Mucosa of rectum (tissue), 2 donors: Measurements from ENCODE around the gene TTC27.

Experiments used
- H3K27ac ChIP-seq, 2 donors: one replicate each; pipeline ENCODE4 v1.7.0; 2013; ENCODE audit warnings: inconsistent platforms in 2 of 2, low read depth in 2 of 2, low read length in 2 of 2
- H3K27me3 ChIP-seq, 2 donors: one replicate each; pipeline ENCODE4 v1.7.0; 2013; ENCODE audit warnings: low read length in 2 of 2; ENCODE audit not compliant: control insufficient read depth in 2 of 2, insufficient read depth in 2 of 2
- H3K36me3 ChIP-seq, 2 donors: one replicate each; pipeline ENCODE4 v1.7.0; 2013; ENCODE audit warnings: low read length in 2 of 2; ENCODE audit not compliant: control insufficient read depth in 2 of 2, insufficient read depth in 2 of 2
- H3K4me1 ChIP-seq, 2 donors: one replicate each; pipeline ENCODE4 v1.7.0; 2013; ENCODE audit warnings: low read length in 2 of 2, mild to moderate bottlenecking in 1 of 2; ENCODE audit not compliant: control insufficient read depth in 2 of 2, insufficient read depth in 2 of 2
- H3K4me3 ChIP-seq, 2 donors: one replicate each; pipeline ENCODE4 v1.7.0; 2013; ENCODE audit warnings: low read length in 2 of 2
- H3K9ac ChIP-seq, 2 donors: one replicate each; pipeline ENCODE4 v1.7.0; 2013; ENCODE audit warnings: low read length in 2 of 2, low read depth in 1 of 2, mild to moderate bottlenecking in 1 of 2
- H3K9me3 ChIP-seq, 2 donors: one replicate each; pipeline ENCODE4 v1.7.0; 2013; ENCODE audit warnings: low read length in 2 of 2; ENCODE audit not compliant: control insufficient read depth in 2 of 2
- donor health status: healthy.
- donor health status: Normal muscosa, but diverticular disease.

TTC27 gene

GRCh38 chr2:32787207-32787606, 159.4 kb downstream of the TTC27 start:
- H3K4me3 ChIP-seq: no peak overlapping the region
- H3K9me3 ChIP-seq: no peaks in the 10 kb centered on the region
- H3K4me1 ChIP-seq: no peaks in the 10 kb centered on the region
- H3K27ac ChIP-seq: no peak overlapping the region
- no peaks in the 10 kb centered on the region for H3K27me3 ChIP-seq
- no peak overlapping the region for H3K9ac ChIP-seq
- H3K36me3 ChIP-seq: peaks cover 0 to 4% of the 10 kb centered on the region in 2 donors

- peaks cover 0 to 4% of the 10 kb centered on the region in 2 donors for H3K36me3 ChIP-seq
- H3K27me3 ChIP-seq: no peaks in the 10 kb centered on the region
- no peak overlapping the region for H3K9ac ChIP-seq
- H3K4me1 ChIP-seq: no peaks in the 10 kb centered on the region
- no peaks in the 10 kb centered on the region for H3K9me3 ChIP-seq
- H3K27ac ChIP-seq: no peak overlapping the region
- no peak overlapping the region for H3K4me3 ChIP-seq
These were observed 160.3 kb downstream of the TTC27 start for GRCh38 chr2:32788114-32788513.

GRCh38 chr2:32792416-32792815, 164.6 kb downstream of the TTC27 start:
- no peak overlapping the region for H3K4me3 ChIP-seq
- H3K4me1 ChIP-seq: no peaks in the 10 kb centered on the region
- H3K27ac ChIP-seq: no peak overlapping the region
- H3K36me3 ChIP-seq: peaks cover 0 to 2% of the 10 kb centered on the region in 2 donors
- no peak overlapping the region for H3K9ac ChIP-seq
- no peaks in the 10 kb centered on the region for H3K27me3 ChIP-seq
- no peaks in the 10 kb centered on the region for H3K9me3 ChIP-seq

GRCh38 chr2:32798829-32799228, 171.0 kb downstream of the TTC27 start:
- Histone ChIP-seq H3K9me3 (no peaks in the 10 kb centered on the region), H3K27ac (no peak overlapping the region), H3K4me3 (no peak overlapping the region), H3K36me3 (no peaks in the 10 kb centered on the region), H3K9ac (no peak overlapping the region), H3K4me1 (no peaks in the 10 kb centered on the region), H3K27me3 (no peaks in the 10 kb centered on the region)

GRCh38 chr2:32801741-32802140, 173.9 kb downstream of the TTC27 start:
- Histone ChIP-seq H3K4me3 (no peak overlapping the region), H3K9ac (no peak overlapping the region), H3K36me3 (no peaks in the 10 kb centered on the region), H3K9me3 (no peaks in the 10 kb centered on the region), H3K27me3 (no peaks in the 10 kb centered on the region), H3K4me1 (peaks cover 5 to 7% of the 10 kb centered on the region in 2 donors), H3K27ac (no peak overlapping the region)

- H3K36me3 ChIP-seq: no peaks in the 10 kb centered on the region
- H3K4me3 ChIP-seq: no peak overlapping the region
- no peak overlapping the region for H3K9ac ChIP-seq
- no peaks in the 10 kb centered on the region for H3K27me3 ChIP-seq
- H3K27ac ChIP-seq: no peak overlapping the region
- H3K9me3 ChIP-seq: no peaks in the 10 kb centered on the region
- peaks cover 5 to 7% of the 10 kb centered on the region in 2 donors for H3K4me1 ChIP-seq
These were observed 175.0 kb downstream of the TTC27 start for GRCh38 chr2:32802877-32803276.

GRCh38 chr2:32804205-32804604, 176.4 kb downstream of the TTC27 start:
- H3K4me1 ChIP-seq: peaks cover 5 to 7% of the 10 kb centered on the region in 2 donors
- H3K4me3 ChIP-seq: no peak overlapping the region
- H3K9ac ChIP-seq: no peak overlapping the region
- no peak overlapping the region for H3K27ac ChIP-seq
- H3K27me3 ChIP-seq: no peaks in the 10 kb centered on the region
- H3K9me3 ChIP-seq: no peaks in the 10 kb centered on the region
- no peaks in the 10 kb centered on the region for H3K36me3 ChIP-seq

GRCh38 chr2:32805104-32806095, 177.6 kb downstream of the TTC27 start:
- no peaks in the 10 kb centered on the region for H3K27me3 ChIP-seq
- H3K27ac ChIP-seq: no peak overlapping the region
- H3K9ac ChIP-seq: no peak overlapping the region
- H3K4me3 ChIP-seq: no peak overlapping the region
- no peaks in the 10 kb centered on the region for H3K36me3 ChIP-seq
- H3K4me1 ChIP-seq: peaks cover 5 to 7% of the 10 kb centered on the region in 2 donors
- H3K9me3 ChIP-seq: no peaks in the 10 kb centered on the region

GRCh38 chr2:32806857-32807256, 179.0 kb downstream of the TTC27 start:
- Histone ChIP-seq H3K36me3 (peaks cover 0 to 2% of the 10 kb centered on the region in 2 donors), H3K9ac (no peak overlapping the region), H3K27me3 (no peaks in the 10 kb centered on the region), H3K27ac (no peak overlapping the region), H3K9me3 (no peaks in the 10 kb centered on the region), H3K4me3 (no peak overlapping the region), H3K4me1 (peaks cover 5 to 7% of the 10 kb centered on the region in 2 donors)

GRCh38 chr2:32807662-32808061, 179.8 kb downstream of the TTC27 start:
- H3K27ac ChIP-seq: no peak overlapping the region
- H3K9ac ChIP-seq: no peak overlapping the region
- no peak overlapping the region for H3K4me3 ChIP-seq
- peaks cover 5 to 7% of the 10 kb centered on the region in 2 donors for H3K4me1 ChIP-seq
- peaks cover 0 to 2% of the 10 kb centered on the region in 2 donors for H3K36me3 ChIP-seq
- H3K27me3 ChIP-seq: no peaks in the 10 kb centered on the region
- H3K9me3 ChIP-seq: no peaks in the 10 kb centered on the region
